Measurements from ENCODE around the gene INAFM1.
A peak's percentile ranks its signal among the peaks of the same experiment; 100 is the strongest.

INAFM1 gene

DNA sequence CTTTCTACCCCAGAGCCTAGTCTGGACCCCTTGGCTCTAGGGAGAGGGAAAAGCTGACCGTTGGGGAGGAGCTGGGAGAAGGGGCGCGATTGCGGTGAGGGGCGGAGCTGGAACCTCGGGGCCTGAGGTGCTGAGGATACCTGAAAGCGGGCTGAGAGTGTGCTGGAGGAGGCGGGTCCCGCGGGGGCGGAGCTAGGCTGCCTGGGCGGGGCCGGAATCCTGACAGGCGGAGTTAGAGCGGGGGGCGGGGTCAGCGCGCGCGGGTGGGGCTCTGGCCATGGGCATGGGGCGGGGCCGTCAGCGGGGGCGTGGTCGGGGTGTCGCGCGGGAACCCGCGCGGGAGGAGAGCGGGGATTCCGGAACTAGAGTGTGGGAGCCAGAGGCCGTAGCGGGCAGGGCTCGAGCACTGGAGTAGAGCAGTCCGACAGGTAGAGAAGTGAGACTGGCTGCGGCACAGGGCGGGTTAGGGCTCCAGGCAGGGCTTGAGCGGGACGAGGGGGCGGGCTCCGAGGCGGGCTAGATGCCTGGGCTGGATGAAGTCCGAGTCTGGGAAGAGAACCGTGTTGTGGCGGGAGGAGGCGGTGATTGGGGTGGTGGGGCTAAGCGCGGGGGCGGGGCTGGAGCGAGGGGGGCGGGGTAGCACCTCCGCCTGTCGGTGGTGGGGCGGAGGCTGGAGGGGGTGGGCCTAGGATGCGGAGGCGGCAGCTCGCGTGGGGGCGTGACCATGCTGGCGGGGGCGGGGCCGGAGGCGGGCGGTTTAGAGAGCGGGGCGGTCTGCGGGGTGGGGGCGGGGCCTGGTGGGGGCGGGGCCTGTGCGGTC, at the start of gene INAFM1:
Gene INAFM1, plus strand, starts transcription at position 815 of the 820 bp plus-strand sequence. CDS start 35 bp downstream, outside the sequence.
- DNase-seq = peak; percentile 99 to 100 (median 100)

DNA sequence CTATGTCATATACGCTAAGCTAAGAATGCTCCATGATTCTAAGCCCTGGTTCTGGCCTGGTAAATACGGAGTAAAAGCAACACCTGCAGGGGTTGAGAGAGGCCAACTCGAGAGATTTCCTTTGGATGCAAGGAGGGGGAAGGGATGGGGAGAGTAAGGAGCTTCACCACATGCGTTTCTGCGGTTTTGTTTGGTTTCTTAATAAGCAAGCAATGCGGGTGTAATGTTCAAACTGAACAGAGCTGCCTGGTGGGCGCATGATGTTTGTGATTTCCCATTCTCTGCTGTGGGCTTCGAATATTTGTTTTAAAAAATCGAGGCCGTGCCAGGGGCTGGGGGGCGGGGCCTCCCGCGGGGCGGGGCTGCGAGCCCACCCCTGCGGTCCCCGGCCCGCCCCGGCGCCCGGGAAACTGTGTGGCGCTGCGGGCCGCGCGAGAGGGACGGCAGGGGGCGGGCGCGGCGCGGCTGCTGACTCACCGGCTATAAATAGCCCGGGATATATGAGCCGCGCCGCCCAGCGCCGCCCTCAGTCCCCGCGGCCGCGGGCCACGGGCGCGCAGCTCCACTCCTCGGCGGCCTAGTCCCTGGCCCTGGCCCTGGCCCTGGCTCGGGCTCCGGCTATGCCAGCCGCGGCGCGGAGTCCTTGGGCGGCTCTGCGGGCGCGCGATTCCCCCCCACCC, 48.8 kb upstream of the INAFM1 start:
- peak; percentile 54 to 84 (median 70) for DNase-seq

DNA sequence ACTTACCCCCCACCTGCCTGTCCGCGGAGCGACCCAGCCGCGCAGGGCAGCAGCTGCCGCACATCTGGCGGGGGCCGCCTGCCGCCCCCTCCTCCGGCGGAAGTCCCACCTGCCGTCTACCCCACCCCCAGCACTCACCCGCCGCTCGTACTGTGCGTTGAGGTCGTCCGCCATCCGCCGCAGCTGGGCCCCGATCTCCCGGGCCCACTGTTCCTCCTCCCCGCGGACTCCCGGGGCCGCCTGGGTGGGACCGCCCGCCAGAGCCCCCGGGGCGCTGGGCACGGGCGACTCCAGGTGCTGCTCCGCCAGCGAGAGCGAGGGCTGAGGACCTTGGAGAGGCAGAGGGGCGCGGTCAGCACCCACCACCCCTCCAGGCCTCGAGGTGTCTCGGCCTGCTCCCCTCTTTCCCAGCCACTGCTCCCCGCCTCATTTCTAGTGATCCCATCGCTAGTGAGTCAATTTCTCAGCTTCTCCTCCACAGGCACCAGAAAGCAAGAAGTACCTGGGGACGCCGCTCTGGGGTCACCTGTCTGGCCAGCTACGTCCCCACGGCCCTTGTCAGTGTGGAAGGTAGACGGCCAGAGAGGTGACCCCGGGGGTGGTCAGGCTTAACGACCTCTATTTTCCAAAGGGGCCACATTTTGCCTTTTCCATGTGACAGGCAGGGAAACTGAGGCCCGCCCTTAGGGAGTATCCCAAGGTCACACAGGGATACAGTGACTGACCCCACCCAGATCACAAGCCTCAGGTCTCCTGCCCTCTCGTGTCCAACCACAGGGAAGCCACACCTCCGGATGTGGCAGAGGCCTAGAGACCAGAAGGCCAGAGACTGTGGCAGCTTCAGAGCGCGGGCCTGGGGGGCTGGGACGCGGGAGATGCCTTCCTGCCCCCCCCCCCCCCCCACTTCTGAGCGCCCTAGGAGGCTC, 48.0 kb upstream of the INAFM1 start:
- peak in 2 of 4 experiments; percentile 16 to 24 for DNase-seq

DNA sequence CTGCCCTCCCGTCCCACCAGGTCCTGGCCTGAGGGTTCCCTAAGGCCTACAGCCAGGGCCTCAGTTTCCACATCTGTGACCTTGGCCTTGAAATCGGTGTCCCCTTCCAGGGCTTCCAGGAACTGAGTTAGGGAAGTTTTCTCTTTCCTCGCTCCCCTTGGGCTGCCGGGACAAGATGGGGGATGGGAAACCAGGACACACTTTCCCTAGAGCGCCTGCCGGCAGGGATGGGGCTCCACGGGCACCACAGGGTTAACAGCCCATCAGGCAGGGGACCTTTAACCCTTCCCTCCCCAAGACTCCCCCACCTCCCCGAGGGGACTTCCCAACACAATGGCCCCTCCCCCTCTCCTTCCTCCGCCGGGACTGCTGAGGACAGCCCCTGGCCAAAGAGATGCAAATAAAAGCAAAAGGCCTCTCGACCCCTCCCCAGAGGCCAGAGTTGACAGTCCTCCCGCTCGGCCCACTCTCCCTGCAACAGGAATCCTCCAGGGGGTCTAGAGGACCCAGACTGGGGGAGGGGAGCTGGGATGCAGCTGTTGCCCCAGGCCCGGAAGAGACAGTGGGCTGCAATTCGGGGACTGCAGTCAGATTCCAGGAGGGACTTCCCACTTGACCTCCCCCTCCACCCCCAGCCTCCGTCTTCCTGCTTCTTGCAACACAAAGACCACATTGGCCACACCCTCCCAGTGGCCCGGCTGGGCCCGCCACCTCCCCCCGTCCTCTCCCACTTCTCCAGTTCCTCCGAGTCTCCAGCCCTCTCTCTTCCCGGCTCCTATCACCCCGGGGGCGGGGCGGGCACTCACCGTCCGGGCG, 47.1 kb upstream of the INAFM1 start:
- DNase-seq = peak in 1 of 4 experiments; percentile 27

DNA sequence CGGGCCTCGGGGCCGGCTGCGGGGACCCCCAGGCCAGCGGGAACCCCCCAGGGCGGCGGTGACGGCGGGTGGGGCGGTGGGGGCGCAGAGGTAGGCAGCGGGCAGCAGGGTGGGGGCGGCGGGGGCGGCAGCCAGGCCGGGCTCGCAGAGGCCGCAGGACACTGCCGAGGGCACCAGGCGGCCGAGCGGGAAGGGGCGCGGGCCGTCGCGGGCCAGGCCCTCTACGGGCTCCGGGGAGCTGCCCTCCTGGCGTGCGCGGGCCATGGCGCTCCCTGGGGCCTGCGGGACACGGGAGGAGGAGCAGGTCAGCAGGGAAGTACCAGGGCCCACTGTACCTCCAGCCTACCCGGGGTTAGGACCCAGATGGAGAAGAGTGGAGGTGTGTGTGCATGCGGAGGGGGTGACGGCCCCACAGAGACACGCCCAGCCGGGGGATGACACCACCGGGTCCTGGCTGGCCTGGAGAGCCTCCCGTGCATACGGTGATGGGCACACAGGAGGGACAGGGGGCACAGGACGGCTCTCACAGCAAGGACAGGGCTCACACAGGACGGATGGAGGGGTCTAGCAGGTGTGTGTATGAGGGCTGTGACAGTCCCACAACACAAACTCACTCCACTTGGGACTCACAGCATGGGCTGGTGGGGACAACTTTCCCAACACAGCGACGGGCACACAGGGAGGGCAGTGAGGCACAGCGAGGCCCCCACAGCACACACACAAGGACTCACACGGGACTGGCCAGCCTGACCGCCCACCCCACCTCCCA, 46.3 kb upstream of the INAFM1 start:
- peak in 2 of 4 experiments; percentile 21 to 45 for DNase-seq

DNA sequence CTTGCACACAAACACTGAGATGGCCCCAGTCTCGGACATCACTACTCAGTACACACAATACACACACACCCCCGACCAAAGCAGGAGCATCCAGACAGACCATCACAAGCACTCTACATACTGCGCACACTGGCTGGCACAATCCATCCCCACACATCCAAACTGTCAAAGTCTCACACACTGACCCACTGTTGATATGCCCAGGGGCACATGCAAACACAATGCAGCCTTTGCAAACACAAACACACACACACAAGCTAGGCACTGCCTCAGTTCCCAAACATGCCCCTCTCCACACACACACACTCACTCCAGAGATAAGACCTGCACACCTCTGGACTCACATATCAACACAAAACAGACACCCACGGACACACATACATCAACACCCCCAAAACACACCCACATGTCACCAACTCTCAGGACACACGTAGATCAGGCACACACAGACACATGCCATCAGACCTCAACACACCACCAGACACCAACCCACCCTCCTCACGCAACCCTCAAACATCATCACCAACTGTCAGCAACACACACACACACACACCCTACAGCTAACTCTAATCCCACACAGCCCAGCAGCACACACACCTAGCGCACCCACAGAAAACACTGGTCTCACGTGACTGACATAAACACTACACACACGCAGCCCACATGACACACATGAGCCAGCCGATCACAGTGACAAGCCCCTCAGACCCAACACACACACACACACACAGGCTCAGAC, 45.6 kb upstream of the INAFM1 start:
- peak in 1 of 4 experiments; percentile 22 for DNase-seq

DNA sequence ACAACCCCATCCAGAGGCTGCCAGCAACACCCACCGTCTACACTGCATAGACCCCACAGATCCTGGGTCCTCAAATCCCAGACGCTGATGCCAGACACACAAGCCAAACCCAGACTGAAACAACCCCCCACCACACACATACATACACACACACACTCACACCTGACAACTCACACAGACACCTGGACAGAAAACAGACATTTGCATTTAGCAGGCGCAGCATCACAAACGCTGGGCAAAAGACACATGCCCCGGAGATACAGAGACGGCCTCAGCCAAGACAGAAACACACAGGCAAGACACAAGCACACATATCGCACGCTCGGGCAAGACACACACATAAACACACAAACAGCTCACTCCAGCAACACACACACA, 45.0 kb upstream of the INAFM1 start:
- no peak for DNase-seq

DNA sequence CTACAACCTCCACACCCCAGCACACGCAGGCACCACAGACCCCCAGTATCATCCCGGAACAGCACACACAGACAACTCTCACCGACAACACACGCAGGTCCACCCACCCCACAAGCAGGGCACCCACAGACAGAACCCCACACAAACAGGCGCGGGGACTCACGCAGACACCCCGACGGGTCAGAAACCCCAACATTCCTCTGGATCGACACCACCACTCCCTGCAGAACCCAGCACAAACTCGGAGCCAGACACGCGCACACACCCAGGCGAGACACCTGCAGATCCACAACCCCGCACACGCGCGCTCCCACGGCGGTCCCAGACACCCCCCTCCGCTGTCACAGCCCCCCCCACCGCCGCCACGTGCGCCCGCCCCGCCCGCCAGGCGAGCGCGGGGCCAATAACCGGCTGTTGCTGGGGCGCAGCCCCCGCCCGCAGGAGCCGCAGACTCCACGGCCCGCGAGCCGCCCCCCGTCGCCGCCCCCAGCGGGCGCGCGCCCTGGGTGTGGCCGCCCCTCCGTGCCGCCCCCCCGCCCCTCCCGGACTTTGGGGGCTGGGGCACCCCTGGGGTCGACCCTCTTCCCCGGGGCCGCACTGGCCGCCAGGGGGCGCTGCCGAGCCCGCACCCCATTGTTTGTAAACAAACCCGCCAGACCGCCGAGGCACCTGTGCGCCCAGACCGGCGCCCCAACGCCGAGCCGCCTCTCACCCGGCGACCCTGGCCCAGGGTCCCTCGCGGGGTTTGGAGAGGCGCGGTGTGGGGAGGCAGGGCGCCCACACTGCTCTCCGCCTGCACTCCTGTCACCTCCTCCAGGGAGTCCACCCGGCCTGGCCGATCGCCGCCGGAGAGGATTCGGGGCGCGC, 44.4 kb upstream of the INAFM1 start:
- peak; percentile 59 to 86 (median 68) for DNase-seq

DNA sequence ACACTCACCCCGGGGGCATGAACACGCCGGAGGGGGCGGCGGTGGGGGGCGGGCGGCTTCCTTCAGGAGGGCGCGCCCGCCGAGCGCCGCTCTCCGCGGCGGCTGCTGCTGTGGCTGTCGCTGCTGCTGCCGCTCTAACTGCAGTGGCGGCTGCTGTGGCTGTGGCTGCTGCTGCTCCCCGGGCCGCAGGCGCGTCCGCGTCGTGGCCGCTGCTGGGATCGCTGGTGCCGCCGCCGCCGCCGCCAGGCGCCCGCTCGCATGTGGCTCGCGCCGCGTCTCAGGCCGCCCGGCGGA, 43.8 kb upstream of the INAFM1 start, which contains the start of gene BBC3:
Gene BBC3, minus strand, starts transcription at position 279 of the 294 bp plus-strand sequence. CDS start 2,768 bp downstream, outside the sequence.
- DNase-seq = no peak

DNA sequence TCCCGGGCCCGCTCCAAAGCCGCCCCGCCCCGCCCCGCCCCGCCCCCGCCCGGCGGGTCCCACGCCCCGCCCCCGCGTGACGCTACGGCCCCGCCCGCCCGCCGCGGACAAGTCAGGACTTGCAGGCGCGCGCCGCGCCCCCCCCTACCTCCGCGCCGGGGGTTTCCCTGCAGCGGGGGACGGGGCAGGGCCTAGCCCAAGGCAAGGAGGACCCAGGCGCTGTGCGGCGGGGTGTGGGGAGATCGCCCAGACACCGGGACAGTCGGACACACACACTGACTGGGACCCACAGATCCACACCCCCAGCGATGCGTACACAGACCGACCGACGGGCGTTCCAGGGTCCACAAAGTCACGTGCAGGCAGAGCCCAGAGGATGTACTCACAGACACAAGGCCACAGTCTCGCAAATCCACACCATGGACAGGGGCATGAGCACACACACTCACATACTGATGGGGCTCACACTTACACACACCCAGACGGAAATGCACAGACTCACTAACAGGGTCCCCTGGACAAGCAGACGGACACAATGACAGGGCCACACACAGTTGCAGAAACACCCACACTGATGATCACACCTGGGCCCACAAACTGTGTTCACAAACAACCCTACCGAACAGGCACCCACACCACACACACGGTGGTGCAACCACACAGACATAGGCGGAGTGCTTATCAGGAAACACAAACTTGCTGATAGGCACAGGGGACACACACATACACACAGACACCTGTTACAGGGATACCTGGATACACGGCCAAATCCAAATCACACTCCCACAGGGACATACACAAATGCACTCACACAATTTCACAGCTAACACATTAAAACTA, 43.2 kb upstream of the INAFM1 start:
- peak; percentile 56 to 92 (median 78) for DNase-seq

DNA sequence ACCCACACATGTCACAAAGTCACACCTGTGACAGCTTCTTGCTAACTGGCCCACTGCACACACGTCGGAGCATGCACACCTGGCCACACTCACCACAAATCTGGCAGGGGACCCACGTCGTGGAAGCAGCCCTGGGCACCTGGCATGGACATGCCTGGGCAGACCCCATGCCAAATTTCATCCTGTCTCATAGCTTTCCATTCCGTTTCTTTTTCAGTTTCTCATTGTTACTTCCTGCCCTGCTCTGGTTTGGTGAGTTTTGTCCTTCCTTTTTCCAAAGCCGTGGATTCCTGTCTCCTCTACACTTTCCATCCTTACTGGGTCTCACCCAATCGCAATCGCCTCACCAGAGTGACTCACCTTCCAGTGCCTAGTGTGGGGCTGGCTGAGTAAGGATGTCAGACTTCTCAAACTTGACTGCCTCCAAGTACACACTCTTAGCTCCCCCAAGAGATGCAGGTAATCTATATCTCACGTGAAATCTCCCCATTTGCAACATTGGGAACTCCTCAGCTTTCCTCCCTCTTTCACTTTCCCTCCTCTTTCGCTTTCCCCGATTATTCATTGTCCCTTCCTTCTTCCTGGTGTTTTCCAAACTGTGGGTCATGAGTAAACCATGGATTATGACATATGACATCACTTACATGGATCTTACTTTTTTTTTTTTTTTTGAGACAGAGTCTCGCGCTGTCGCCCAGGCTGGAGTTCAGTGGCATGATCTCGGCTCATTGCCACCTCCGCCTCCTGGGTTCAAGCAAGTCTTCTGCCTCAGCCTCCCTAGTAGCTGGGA, 42.1 kb upstream of the INAFM1 start:
- DNase-seq = no peak

DNA sequence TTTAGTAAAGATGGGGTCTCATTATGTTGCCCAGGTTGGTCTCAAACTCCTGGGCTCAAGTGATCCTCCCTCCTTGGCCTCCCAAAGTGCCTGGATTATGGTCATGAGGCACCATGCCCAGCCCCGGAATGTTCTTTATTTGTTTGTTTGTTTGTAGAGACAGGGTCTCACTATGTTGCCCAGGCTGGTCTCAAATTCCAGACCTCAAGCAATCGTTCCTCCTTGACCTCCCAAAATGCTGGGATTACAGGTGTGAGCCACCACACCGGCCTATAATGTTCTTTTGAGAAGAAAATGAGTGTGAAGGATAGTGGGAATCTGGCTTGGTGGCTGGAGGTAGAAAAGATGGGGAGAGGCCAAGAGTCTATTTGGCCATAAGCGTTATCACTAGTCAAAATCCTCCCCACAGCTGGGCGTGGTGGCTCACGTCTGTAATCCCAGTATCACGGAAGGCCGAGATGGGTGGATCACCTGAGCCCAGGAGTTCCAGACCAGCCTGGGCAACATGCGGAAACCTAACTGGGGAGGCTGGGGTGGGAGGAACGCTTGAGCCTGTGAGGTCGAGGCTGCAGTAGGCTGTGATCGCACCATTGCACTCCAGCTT, 38.5 kb upstream of the INAFM1 start:
- DNase-seq = no peak

DNA sequence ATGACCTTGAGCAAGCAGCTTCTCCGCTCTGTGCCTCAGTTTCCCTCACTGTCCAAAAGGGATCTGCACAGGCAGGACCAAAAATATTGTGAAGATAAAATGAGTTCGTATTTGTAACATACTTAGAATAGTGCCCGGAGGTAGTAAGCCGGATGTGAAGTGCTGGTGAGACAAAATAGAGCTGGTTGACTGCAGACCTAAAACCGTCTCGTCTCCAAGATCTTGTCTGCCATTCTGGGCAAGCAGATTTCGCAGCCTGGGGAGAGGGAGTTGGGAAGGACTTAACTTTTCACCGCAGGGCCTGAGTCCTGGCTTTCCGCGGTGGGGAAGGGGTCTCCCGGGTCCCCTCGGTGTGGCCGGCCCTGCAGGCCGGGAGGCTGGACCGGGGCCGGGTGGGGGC, 35.5 kb upstream of the INAFM1 start:
- no peak for DNase-seq

DNA sequence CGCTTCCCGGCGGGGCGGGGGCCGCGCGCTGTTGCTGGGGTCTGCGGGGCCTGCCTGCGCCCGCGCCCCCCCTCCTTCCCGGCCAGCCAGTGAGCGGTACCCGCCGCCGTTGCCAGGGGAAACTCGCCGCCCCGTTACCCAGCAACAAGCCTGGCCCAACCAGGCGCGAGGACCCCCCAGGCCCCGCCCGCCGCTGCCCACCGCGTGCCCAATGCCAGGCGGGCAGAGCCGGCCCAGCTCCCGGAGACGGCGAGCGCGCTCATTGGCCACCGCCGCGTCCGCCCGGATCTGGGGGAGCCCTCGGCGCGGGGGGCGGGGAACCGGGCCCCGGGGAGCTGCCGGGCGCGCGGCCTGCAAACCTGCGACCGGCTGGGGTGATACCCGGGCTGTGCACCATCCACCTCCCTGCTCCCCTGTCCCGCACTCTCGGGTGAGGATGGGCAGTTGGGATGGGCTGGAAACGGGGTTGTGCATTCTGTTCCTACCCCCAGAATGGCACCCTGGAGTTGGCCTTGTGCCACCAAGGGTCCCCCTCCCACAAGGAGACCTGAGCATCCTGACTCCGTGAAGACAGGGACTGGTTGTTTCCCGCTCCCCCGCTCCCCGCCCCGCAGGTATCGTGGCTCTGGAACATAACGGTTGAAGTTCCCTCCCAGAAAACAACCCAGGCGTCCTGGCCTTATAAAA, 34.9 kb upstream of the INAFM1 start:
- DNase-seq = peak in 1 of 4 experiments; percentile 52

DNA sequence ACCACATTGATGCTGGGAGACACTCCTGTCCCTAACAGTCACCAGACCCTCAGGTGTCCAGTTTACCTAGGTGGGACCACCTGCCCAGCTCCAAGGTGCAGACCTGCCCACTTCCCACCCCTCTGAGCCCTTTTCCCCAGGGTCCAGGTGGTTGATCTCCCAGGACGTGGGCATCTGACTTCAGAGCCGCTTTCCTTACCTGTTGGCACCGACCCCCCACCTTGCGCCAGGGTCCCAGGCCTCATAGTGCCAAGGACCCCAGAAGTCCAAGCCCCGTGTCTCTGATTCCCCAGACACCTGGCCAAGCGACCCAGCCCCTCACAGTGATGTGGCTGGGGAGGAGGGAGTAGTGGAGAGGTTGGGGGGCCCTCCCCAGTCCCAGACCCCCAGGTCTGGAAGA, 34.1 kb upstream of the INAFM1 start:
- DNase-seq = no peak

DNA sequence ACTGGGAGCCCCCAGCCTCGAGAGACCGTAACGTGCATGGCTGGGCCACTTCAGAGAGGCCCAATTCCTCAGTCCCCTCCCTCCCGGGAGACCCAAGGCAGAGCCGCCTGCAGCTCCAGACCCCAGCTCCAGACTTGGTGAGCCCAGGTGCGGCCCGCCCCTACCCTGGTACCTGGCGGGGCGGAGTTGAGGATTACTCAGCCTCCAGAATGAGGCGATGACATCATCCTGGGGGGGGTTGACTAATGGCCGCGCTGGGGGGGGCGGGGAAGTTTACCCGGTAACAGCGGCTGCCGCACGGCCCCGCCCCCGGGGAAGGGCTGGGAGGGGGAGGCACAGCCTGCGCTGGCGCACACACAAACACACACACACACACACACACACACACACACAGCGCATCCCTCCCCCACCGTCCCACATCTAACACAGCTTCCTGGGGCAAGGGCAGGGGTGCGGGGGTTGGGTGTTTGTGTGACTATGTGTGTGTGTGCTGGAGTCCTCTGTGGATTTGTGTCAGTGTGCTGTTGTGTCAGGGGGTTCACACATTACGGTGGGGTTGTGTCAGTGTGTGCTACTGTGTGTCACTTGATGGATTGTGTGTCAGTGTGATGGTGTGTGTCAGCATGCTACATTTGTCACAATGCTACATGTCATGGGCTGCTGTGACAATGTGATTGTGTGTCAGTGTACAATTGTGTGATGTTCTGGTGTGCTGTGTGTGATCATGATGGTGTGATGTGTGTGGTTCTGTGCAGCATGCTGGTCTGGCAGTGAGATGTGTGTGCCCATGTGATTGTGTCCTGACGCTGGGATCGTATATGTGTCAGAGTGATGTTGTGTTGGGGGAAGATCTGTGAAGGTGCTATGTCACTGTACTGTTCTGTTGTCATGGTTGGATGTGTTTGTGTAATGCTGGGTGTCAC, 33.4 kb upstream of the INAFM1 start:
- peak; percentile 46 to 92 (median 72) for DNase-seq

All from activated naive CD4-positive, alpha-beta T cell (primary cell).